GM19240 (cell line): ENCODE measurements around the gene SAA1.

ENCODE experiments used
- DNase-seq: peaks from one replicate; pipeline ENCODE4 v3.0.0; 2011; ENCODE audit warnings: low spot score; ENCODE audit not compliant: insufficient read length

SAA1 gene

DNA sequence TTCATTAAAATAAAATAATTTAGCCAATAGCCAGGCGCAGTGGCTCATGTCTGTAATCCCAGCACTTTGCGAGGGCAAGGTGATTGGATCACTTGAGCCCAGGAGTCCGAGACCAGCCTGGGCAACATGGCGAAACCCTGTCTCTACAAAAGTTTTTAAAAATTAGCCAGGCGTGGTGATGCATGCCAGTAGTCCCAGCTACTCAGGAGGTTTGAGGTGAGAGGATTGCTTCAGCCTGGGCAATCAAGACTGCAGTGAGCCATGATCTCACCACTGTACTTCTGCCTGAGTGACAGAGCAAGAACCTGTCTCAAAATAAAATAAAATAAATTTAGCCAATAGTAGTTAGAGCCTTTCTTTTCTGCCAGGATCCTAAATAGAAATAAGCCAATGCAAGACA is 43.6 kb downstream of the SAA1 start:
- no peak for DNase-seq

DNA sequence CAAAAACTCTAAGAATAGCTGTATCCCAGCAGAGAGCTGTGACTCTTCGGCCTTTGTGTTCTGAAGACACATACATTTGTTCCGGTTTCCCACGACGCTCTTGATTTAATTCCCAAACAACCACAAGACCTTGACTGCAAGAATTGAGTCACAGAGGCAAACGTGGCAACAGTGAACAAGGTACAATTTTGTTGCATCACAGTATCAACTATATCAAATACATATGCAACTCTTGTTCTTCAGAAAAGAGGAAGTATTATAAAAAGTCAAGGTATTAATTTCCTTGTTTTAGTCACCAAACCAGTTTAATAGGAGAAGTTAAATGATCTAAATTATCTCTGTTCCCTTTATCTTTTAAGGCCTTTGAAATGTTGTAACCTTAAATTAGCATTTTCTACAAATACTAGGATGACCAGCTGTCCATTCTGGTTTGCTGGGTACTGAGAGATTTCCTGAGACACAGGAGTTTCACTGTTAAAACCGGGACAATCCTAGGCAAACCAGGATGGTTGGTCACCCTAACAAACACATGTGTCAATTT is 44.8 kb downstream of the SAA1 start:
- DNase-seq = no peak

DNA sequence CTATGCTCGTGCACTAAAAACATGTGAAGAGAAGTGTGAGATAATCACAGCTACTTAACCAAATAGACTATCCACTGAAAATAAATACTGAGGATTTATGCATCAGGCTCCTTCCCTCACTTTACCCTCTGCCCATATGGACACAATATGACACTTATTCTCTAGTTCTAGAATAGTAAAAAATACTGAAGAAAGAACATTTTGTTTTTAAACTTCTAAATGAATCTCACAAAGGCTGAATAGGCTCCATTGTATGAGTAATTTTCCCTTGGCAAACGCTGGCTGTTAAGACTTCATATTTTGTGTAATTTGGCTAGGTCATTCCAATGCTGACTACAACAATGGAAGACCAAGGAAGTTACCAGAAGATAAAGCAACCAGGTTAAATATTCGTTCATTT is 45.9 kb downstream of the SAA1 start:
- no peak for DNase-seq

DNA sequence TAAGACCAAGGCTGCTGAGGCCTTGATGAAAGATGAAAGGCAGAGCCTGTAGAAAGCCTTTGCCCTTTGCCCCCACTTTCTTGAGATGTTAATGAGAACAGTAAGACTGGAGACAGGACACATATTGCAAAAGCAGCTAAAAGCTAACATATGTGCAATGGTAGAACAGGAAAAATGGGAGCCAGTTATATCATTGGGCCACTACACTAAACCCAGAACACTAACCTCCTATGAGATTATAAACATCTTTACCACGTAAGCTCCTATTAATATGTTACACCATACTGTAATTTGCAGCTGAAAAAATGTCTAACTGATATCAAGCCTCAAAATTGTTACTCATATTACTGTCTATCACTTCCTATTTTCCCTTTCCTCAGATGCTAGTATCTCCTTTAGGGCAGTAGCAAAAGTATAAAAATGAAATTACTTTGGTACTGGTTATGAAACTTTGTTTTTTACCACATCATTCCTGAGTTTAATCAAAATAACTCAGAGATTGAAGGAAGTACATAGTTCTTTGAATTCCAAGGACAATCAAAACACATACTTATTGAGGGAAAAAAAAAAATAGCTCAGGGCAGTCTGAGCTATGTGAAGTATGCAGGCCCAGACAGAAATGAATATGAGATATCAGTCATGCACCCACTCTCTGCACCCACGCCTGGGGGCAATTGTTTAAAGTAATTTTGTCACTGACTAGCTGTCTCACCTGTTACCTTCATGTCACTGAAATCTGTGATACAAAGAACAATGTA is 46.8 kb downstream of the SAA1 start:
- no peak for DNase-seq

DNA sequence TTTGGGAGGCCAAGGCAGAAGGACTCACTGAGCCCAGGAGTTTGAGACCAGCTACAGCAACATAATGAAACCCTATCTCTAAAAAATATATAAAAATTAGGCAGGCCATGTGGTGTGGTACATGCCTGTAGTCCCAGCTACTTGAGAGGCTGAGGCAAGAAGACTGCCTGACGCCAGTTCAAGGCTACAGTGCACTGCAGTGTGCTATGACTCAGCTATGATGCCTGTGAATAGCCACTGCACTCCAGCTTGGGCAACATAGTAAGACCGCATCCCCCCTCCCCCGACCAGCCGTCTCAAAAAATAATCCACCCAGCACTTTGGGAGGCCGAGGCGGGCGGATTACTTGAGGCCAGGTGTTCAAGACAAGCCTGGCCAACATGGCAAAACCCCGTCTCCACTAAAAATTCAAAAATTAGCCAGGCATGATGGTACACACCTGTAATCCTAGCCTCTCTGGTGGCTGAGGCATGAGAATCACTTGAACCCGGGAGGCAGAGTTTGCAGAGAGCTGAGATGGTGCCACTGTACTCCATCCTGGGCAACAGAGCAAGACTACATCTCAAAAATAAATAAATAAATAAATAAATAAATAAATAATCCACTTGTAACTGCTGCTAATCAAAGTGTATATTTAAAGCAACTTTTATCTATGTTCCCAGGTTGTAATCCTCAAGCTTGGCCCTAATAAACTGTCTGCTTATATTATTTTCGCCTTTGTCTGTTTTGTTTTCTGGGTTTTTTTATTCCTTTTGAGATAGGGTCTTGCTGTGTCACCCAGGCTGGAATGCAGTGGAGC is 48.1 kb downstream of the SAA1 start:
- DNase-seq = no peak

DNA sequence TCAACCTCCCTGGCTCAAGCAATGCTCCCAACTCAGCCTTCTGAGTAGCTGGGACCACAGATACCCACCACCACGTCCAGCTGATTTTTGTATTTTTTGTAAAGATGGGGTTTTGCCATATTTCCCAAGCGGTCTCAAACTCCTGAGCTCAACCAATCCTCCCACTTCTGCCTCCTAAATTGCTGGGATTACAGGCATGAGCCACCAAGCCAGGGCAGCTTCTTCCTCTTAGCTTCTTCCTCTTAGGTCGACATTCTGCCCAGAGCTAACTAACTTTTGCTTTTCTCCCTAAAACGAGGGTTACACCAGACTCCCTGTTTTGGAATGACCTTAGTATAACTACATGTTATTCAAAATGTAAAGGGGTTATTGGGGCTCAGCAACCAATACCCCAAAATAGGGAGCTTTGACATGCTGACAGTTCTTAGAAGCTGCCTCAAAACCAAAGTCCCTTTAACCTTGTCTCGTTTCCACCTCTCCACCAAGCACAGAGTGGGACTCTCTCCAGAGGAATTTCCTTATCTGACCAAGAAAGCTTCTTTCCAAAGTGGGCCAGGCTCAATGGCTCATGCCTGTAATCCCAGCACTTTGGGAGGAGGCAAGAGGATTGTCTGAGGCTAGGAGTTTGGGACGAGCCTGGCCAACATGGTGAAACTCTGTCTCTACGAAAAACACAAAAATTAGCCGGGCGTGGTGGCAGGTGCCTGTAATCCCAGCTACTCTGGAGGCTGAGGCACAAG is 48.9 kb downstream of the SAA1 start:
- DNase-seq = no peak

DNA sequence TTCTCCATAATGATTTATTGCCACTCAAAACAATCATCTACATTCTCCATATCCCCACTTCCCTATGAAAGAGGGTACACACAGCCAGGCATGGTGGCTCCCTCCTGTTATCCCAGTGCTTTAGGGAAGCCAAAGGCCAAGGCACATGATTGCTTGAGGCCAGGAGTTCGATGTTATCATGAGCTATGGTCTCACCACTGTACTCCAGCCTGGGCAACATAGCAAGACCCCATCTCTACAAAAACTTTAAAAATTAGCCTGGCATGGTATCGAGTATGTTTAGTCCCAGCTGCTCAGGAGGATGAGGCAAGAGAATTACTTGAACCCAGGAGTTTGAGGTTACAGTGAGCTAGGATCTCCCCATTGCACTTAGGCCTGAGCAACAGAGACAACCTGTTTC is 49.8 kb downstream of the SAA1 start:
- DNase-seq = no peak

DNA sequence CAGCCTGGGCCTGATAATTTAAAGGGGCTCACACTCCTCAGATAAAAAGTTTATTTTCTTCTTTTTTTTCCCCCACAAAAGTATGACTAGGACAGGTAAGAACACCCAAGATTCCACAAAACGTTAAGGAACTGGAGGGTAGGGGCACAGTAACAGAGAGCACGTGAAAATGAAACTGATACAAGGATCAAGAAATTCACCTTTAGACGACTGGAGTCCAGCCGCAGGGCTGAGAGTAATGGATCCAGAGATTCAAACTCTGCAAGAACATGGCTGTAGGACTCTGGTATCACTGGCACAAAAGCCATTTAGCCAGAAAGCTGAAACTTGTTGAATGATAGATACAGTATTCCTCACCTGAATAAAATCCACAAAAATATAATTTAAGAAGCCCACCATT is 51.5 kb downstream of the SAA1 start:
- no peak for DNase-seq
